NCI-H345 (cell line): ENCODE data around the gene EHBP1L1.
A peak's percentile ranks its signal among the peaks of the same experiment; 100 is the strongest.
"Not testable (repeated sequence)": the region's sequence is repeated elsewhere in the genome, so short reads cannot be mapped to it uniquely, and the experiment has no call there.

Experiments
- DNase-seq: peaks from one replicate; lab custom pipeline; 2025; lab: John Stamatoyannopoulos, UW

Gene EHBP1L1

GRCh38 chr11:65636108-65637031 lies 60.5 kb downstream of the EHBP1L1 start:
- DNase-seq: no peak

GRCh38 chr11:65637032-65637557 lies 61.2 kb downstream of the EHBP1L1 start:
- no peak for DNase-seq

- DNase-seq: peak; percentile 56
Measured at GRCh38 chr11:65637794-65638419, 62.1 kb downstream of the EHBP1L1 start, which contains the start of gene SIPA1. SIPA1 (plus strand) TSS chr11:65638101; CDS start chr11:65640922, 2,821 bp downstream.

- DNase-seq: not testable (repeated sequence)
Measured at GRCh38 chr11:65639228-65639597, 63.4 kb downstream of the EHBP1L1 start.

- peak; percentile 21 for DNase-seq
Measured at GRCh38 chr11:65639623-65640482, 64.0 kb downstream of the EHBP1L1 start.

GRCh38 chr11:65640483-65641296 lies 64.8 kb downstream of the EHBP1L1 start:
- no peak for DNase-seq

GRCh38 chr11:65641297-65642013 lies 65.6 kb downstream of the EHBP1L1 start:
- DNase-seq: no peak
